Rectal smooth muscle tissue (tissue), 1 donor: ENCODE results near the gene C3.
"Not testable (repeated sequence)": the region's sequence is repeated elsewhere in the genome, so short reads cannot be mapped to it uniquely, and the experiment has no call there.

Source experiments
- H3K27ac ChIP-seq: one replicate; pipeline ENCODE4 v1.7.0; 2013; ENCODE audit warnings: low read depth, low read length, inconsistent platforms
- H3K27me3 ChIP-seq: one replicate; pipeline ENCODE4 v1.7.0; 2013; ENCODE audit warnings: low read length; ENCODE audit not compliant: control insufficient read depth, insufficient read depth
- H3K36me3 ChIP-seq: one replicate; pipeline ENCODE4 v1.7.0; 2013; ENCODE audit warnings: low read length; ENCODE audit not compliant: control insufficient read depth, insufficient read depth
- H3K4me1 ChIP-seq: one replicate; pipeline ENCODE4 v1.7.0; 2013; ENCODE audit warnings: low read length; ENCODE audit not compliant: control insufficient read depth, insufficient read depth
- H3K4me3 ChIP-seq: one replicate; pipeline ENCODE4 v1.7.0; 2013; ENCODE audit warnings: low read length
- H3K9ac ChIP-seq: one replicate; pipeline ENCODE4 v1.7.0; 2013; ENCODE audit warnings: low read length

C3 gene

DNA sequence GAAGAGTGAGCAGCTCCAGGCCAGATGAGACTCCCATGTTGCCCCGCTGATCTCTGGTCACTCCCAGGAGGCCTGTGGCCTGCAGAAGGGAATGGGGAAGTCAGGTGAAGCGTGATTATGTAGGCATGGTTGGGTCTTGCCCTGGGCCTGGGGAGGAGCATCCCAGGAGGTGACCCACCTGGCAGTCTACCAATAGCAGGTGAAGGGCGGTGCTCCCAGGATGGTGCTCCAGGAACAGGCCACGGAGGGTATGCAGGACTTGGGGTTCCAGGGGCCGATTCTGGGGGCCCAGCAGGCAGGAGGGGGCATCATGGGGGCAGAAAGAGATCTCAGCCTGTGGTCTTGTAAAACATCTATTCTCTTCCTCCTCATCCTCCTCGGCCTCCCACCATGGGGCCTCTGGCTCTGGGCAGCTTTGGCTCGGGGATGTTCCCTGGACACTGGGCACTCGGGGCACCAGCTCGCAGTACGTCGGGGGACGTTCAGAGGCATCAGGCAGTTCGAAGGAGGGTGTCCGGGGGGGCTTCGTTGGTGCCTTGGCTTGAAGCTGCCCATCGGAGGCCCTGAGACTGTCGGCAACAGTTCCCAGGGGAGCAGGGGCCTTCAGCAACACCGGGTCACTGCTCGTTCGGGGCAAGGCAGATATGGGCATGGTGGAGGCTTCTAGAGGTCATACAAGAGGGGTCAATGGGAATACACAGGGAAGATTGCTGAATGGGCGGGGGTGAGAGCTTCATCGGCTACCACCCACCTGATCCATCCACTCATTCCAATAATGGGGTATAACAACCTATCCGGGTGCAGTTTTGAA lies 34.4 kb upstream of the C3 start:
- Histone ChIP-seq H3K9ac (no peak overlapping the region), H3K27me3 (no peaks in the 10 kb centered on the region), H3K4me1 (no peaks in the 10 kb centered on the region), H3K27ac (no peak overlapping the region), H3K36me3 (peaks cover 10% of the 10 kb centered on the region), H3K4me3 (no peak overlapping the region)

DNA sequence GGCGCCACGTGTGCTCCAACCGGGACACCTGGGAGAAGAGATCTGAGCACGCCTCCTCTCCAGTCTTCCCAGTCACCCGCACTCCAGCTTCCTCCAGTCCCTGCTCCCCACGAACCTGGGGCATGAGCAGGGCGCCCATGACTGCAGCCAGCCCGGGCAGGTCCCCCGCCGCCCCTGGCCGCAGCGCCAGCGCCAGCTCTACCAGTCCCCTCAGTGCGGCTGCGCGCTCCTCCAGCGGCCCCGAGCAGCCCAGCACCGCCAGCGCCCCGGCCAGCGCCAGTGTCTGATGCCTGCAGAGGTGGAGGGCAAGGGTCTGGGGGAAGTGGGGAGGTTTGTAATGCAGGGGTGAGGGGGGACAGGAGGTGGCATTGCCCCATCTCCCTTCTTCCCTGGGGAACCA lies 33.7 kb upstream of the C3 start:
- H3K36me3 ChIP-seq, result peaks cover 7% of the 10 kb centered on the region
- no peak overlapping the region for H3K4me3 ChIP-seq
- no peaks in the 10 kb centered on the region for H3K27me3 ChIP-seq

GRCh38 chr19:6753178-6754031 lies 33.0 kb upstream of the C3 start:
- Histone ChIP-seq H3K27me3 (no peaks in the 10 kb centered on the region), H3K4me3 (peak overlapping the region; percentile 48), H3K36me3 (peaks cover 7% of the 10 kb centered on the region), H3K9ac (peak overlapping the region; percentile 50), H3K27ac (peak overlapping the region; percentile 42), H3K4me1 (no peaks in the 10 kb centered on the region)

More for the DNA sequence above, 33.7 kb upstream of the C3 start:
- Histone ChIP-seq H3K9ac (no peak overlapping the region), H3K27ac (no peak overlapping the region), H3K4me1 (no peaks in the 10 kb centered on the region)

- Histone ChIP-seq H3K4me3 (peak overlapping the region; percentile 48), H3K4me1 (no peaks in the 10 kb centered on the region), H3K36me3 (peaks cover 7% of the 10 kb centered on the region), H3K27me3 (no peaks in the 10 kb centered on the region), H3K9ac (peak overlapping the region; percentile 50), H3K27ac (peak overlapping the region; percentile 42)
These were observed 32.1 kb upstream of the C3 start for GRCh38 chr19:6752256-6753177.

GRCh38 chr19:6751189-6751588 lies 30.7 kb upstream of the C3 start:
- no peak overlapping the region for H3K9ac ChIP-seq
- peaks cover 9% of the 10 kb centered on the region for H3K36me3 ChIP-seq
- H3K4me1 ChIP-seq, result no peaks in the 10 kb centered on the region
- no peak overlapping the region for H3K27ac ChIP-seq
- H3K4me3 ChIP-seq, result no peak overlapping the region
- no peaks in the 10 kb centered on the region for H3K27me3 ChIP-seq

- H3K4me3 ChIP-seq, result no peak overlapping the region
- H3K27me3 ChIP-seq, result no peaks in the 10 kb centered on the region
- H3K9ac ChIP-seq, result no peak overlapping the region
- H3K27ac ChIP-seq, result no peak overlapping the region
- peaks cover 11% of the 10 kb centered on the region for H3K36me3 ChIP-seq
- peaks cover 4% of the 10 kb centered on the region for H3K4me1 ChIP-seq
These were observed 29.6 kb upstream of the C3 start for GRCh38 chr19:6750062-6750461.

DNA sequence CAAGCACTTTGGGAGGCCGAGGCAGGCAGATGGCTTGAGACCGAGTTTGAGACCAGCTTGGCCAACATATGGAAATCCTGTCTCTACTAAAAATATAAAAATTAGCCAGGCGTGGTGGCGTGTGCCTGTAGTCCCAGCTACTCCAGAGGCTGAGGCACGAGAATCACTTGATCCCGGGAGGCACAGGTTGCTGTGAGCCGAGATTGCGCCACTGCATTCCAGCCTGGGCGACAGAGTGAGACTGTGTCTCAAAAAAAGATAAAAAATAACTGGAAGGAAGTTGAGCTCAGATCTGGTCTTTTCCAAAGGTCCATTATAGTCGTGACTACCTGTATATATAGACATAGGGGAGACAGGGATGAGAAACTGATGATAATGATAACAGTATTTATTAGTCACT lies 28.1 kb upstream of the C3 start:
- not testable (repeated sequence) for H3K27me3 ChIP-seq, H3K4me3 ChIP-seq, H3K27ac ChIP-seq, H3K9ac ChIP-seq
- peaks cover 11% of the 10 kb centered on the region for H3K36me3 ChIP-seq
- peaks cover 14% of the 10 kb centered on the region for H3K4me1 ChIP-seq

DNA sequence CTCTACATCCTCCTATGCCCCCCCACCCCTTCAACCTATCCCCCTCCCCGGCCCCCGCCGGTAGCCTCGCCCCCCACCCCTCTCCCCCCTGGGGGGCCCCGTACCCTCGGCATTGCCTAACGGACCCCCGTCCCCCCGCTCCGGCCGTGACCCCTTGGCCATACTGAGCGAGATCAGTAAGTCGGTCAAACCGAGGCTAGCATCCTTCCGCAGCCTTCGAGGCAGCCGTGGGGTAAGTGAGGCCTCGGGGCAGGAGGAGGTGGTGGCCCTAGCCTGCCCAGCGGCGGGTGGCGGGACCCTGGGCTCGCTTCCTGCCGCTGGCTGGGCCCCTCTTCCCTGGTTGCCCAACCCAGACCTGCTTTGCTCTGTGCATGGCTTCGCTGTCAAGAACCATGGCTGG lies 25.5 kb upstream of the C3 start:
- Histone ChIP-seq H3K36me3 (peaks cover 13% of the 10 kb centered on the region), H3K27ac (peak overlapping the region; percentile 22), H3K4me1 (peaks cover 18% of the 10 kb centered on the region), H3K27me3 (no peaks in the 10 kb centered on the region), H3K9ac (no peak overlapping the region), H3K4me3 (no peak overlapping the region)

DNA sequence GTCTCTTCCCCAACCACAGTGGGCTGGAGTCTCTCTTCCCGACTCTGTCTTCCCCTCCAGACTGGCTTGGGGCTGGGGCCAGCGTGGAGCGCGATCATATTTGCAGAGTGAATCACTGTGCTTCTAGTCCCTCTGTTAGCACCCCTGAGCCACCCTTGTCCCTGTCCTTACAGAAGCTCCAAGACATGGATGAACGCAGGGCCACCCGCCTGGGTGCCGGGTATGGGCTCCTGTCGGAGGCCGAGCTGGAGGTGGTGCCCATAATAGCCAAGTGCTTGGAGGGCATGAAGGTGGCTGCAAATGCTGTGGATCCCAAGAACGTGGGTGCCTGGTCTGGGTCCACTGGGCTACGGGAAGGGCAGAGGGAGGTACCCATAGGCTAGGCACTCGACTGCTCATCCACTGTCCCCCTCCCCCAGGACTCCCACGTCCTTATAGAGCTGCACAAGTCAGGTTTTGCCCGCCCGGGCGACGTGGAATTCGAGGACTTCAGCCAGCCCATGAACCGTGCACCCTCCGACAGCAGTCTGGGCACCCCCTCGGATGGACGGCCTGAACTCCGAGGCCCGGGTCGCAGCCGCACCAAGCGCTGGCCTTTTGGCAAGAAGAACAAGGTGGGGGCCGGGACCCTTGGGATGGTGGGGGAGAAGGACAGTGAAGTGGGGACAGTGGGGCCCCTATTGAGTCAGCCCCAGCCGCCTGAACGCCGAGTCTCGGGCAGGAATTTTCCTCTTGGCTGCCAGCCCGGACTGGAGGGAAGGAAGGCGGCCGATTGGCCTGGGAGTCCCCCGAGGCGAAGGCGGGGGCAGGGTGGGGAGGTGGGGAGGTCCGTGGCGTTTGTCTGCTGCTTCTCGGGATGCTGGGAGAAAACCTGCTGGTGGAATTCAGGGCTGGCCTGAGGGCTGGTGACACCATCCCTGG lies 24.2 kb upstream of the C3 start:
- Histone ChIP-seq H3K27ac (peak overlapping the region; percentile 84), H3K27me3 (no peaks in the 10 kb centered on the region), H3K9ac (no peak overlapping the region), H3K4me3 (peak overlapping the region; percentile 24), H3K4me1 (peaks cover 19% of the 10 kb centered on the region), H3K36me3 (peaks cover 6% of the 10 kb centered on the region)

DNA sequence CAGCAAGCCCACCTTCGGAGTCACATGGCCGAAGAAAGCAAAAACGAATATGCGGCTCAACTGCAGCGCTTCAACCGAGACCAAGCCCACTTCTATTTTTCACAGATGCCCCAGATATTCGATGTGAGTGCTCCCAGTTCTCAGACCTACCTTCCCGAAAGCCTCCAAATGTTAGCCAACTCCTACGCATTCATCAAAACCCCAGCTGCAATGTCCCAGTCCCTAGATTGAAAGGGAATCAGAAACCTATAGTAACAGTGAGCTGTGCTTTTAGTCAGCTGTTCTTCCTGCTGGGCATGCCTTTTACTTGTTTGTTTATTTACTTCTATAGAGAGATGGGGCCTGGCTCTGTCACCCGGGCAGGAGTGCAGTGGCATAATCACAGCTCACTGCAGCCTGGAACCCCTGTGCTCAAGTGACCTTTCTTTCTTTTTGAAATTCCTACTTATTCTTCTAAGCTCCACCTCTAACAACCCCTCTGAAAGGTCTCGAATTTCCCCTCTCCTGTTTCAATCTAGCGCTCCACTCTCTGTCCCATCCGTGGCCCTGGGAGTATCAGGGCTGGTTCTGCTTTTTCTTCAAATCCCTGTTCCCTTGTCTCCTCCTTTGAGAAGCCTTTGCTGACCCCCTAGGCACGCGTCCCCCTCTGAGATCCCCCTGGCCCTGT lies 23.4 kb upstream of the C3 start:
- peaks cover 23% of the 10 kb centered on the region for H3K4me1 ChIP-seq
- no peaks in the 10 kb centered on the region for H3K27me3 ChIP-seq
- H3K36me3 ChIP-seq, result peaks cover 6% of the 10 kb centered on the region
- peak overlapping the region; percentile 84 for H3K27ac ChIP-seq
- H3K9ac ChIP-seq, result no peak overlapping the region
- H3K4me3 ChIP-seq, result no peak overlapping the region

DNA sequence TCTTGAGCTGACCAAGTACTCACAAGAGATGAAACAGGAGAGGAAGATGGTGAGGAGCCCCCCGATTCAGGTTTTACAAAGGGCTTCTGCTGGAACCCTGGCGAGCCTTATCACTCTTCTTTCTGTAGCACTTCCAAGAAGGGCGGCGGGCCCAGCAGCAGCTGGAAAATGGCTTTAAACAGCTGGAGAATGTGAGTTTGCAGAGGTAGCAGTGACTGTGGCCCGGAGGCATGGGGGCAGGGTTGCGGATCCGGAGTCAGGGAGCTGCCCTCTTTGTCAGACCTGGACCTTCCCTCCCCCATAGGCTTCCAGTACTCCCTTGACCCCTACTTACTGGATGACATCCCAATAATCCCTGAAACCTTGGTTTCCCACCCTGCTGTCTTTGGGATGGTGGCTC lies 22.6 kb upstream of the C3 start:
- Histone ChIP-seq H3K27ac (no peak overlapping the region), H3K4me1 (peaks cover 31% of the 10 kb centered on the region), H3K36me3 (peaks cover 6% of the 10 kb centered on the region), H3K27me3 (no peaks in the 10 kb centered on the region), H3K4me3 (no peak overlapping the region), H3K9ac (no peak overlapping the region)
